Activated CD4-positive, alpha-beta memory T cell treated with anti-CD3 and anti-CD28 coated beads for 36 hours (primary cell): ENCODE results near the gene DOCK10. TPM values are rescaled to one million over a fixed set of nuclear protein-coding genes. Genes with fewer than 3 reads are reported as not detected.
A peak's percentile ranks its signal among the peaks of the same experiment; 100 is the strongest.

Source experiments
- CTCF ChIA-PET: fragments of 350-600 bp; sonication (Branson Sonifier 250); formaldehyde crosslinking; loops from one replicate; lab custom pipeline; 2021; ENCODE audit warnings: antibody characterized with exemption, inconsistent platforms; lab: Charles Lee
- POLR2A ChIA-PET: fragments of 350-600 bp; sonication (Branson Sonifier 250); formaldehyde crosslinking; loops from one replicate; lab custom pipeline; 2021; ENCODE audit warnings: antibody characterized with exemption; lab: Charles Lee
- DNase-seq: peaks from one replicate; pipeline ENCODE4 v3.0.0-alpha.2; 2020
- H3K27ac Mint-ChIP-seq: one replicate; pipeline ENCODE4 v1.8.0; 2021; ENCODE audit warnings: mixed read lengths
- H3K27me3 Mint-ChIP-seq: one replicate; pipeline ENCODE4 v1.8.0; 2021; ENCODE audit warnings: mixed read lengths
- H3K36me3 Mint-ChIP-seq: one replicate; pipeline ENCODE4 v1.8.0; 2021; ENCODE audit warnings: mixed read lengths
- H3K4me1 Mint-ChIP-seq: one replicate; pipeline ENCODE4 v1.8.0; 2021; ENCODE audit warnings: low read depth, mixed read lengths
- H3K4me3 Mint-ChIP-seq: one replicate; pipeline ENCODE4 v1.8.0; 2021; ENCODE audit warnings: mild to moderate bottlenecking, mixed read lengths
- H3K9me3 Mint-ChIP-seq: one replicate; pipeline ENCODE4 v1.8.0; 2021; ENCODE audit warnings: mixed read lengths
- intact Hi-C: fragments of 100-400 bp; cut with micrococcal nuclease; formaldehyde crosslinking; loops from one replicate; pipeline ENCODE4 v1.15.1; 2023
- microRNA-seq: library from miRNA; unstranded; fragments of <30 nt; microRNA quantifications from one replicate; pipeline ENCODE4 v1.2.0, GENCODE V29; 2022; ENCODE audit warnings: borderline number of aligned reads, borderline microRNAs expressed, borderline replicate concordance
- total RNA-seq, 2 experiments: library from RNA; stranded (reverse); gene quantifications; one replicate each; pipeline ENCODE4 v1.2.3, GENCODE V29; 2021

DOCK10 gene
- total RNA-seq, 2 experiments from 2014 or later, result 134 to 139 TPM

DNA sequence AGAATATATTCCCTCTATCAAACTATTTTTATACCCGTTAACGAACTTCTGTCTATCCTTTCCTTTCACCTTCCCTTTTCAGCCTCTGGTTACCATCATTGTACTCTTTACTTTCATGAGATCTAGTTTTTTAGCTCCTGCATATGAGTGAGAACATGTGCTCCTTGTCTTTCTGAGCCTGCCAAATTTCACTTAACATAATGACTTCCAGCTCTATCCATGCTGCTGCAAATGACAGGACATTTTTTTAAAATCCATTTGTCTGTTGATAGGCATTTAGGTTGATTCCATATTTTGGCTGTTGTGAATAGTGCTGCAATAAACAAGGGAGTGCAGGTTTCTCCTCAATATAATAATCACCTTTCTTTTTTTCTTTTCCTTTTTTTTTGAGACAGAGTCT lies 317.9 kb downstream of the DOCK10 start:
- Mint-ChIP-seq H3K4me1 (no peaks in the 10 kb centered on the region), H3K4me3 (no peak overlapping the region), H3K27ac (no peak overlapping the region), H3K36me3 (no peaks in the 10 kb centered on the region), H3K27me3 (peaks cover 6% of the 10 kb centered on the region), H3K9me3 (peaks cover 16% of the 10 kb centered on the region)
- no peak for DNase-seq
- CTCF ChIA-PET, result no interaction called here
- intact Hi-C loops, result no loop called here
- POLR2A ChIA-PET, result no interaction called here

DNA sequence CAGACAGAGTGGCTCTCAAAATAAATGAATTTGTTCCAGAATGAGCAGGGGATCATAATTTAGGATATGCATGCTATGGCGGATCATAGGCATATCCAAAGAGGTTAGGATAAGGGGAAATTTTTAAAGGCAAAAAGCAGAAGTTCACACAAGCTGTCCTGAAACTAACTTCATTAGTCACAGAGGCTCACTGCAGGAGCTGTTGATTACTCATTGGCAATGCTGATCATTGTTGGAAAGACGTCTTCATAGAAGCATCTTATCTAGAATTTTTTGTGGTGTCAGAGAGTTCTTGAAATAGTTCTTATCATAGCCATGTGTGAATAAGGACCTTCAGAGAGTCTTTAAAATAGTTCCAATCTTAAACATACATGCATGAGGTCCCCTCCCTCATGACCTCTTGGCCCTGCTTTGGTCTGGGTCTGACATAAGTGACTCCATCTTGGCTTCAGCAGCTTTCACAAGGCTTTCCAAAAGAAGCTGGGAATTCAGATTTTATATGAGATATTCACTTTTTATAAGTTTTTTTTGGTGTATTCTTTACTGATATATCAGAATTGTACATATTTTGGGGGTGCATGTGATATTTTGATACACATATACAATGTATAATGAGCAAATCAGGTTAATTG lies 318.6 kb downstream of the DOCK10 start:
- no peak for DNase-seq
- Mint-ChIP-seq H3K36me3 (no peaks in the 10 kb centered on the region), H3K27me3 (peaks cover 6% of the 10 kb centered on the region), H3K27ac (no peak overlapping the region), H3K4me1 (no peaks in the 10 kb centered on the region), H3K4me3 (no peak overlapping the region), H3K9me3 (peaks cover 11% of the 10 kb centered on the region)
- ChIA-PET POLR2A (no interaction called here), CTCF (no interaction called here)
- intact Hi-C loops, result no loop called here

DNA sequence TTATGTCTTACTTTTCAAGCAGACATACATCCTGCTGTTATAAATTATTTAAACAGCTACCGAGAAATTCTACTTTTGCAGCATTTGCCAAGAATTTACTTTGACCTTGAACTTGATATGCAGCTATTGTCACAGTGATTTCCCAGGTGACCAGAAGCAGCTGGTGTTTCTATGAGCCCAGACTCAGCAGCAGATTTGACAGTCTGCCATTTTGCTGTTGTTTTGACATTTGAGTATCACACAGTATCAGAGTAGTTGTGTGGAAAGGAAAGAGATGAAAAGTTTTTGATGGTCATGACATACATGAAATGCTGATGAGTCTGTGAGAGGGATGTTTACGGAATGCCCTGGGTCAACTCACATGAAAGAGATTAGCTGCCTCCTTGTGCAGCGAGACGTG lies 319.5 kb downstream of the DOCK10 start:
- DNase-seq, result no peak
- no peak overlapping the region for H3K27ac Mint-ChIP-seq
- H3K4me3 Mint-ChIP-seq, result no peak overlapping the region
- H3K27me3 Mint-ChIP-seq, result peaks cover 3% of the 10 kb centered on the region
- POLR2A ChIA-PET, result no interaction called here
- intact Hi-C loops, result no loop called here
- no peaks in the 10 kb centered on the region for H3K4me1 Mint-ChIP-seq
- H3K36me3 Mint-ChIP-seq, result no peaks in the 10 kb centered on the region
- CTCF ChIA-PET, result interaction anchor here (1.0 kb wide), 1 partner anchor 226 kb away, joined by 3 read pairs; no protein-coding TSS in a partner anchor
- peaks cover 6% of the 10 kb centered on the region for H3K9me3 Mint-ChIP-seq

DNA sequence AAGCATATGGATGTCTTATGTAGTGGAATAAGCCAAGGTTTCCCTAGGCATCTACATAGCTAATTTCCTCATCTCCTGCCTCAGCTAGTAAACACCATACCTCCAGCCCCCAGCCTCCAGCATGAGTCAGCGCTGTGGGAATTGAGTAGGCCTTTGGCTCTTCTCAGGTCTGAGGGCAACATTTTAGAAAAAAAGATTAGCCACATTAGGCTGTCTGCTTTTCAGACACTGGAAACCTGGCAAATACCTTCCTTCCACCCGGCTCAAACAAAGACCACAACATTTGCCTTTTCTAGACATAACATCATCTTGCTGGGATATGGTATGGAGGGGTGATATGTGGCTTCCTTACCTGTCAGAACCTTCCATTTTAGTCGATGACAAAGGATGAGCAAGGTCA lies 320.0 kb downstream of the DOCK10 start:
- H3K4me3 Mint-ChIP-seq, result no peak overlapping the region
- CTCF ChIA-PET, result interaction anchor here (1.0 kb wide), 1 partner anchor 225 kb away, joined by 3 read pairs; no protein-coding TSS in a partner anchor
- H3K27ac Mint-ChIP-seq, result no peak overlapping the region
- H3K9me3 Mint-ChIP-seq, result peaks cover under 1% of the 10 kb centered on the region
- no peaks in the 10 kb centered on the region for H3K36me3 Mint-ChIP-seq
- POLR2A ChIA-PET, result no interaction called here
- intact Hi-C loops, result no loop called here
- no peaks in the 10 kb centered on the region for H3K4me1 Mint-ChIP-seq
- DNase-seq, result peak; percentile 9
- H3K27me3 Mint-ChIP-seq, result peaks cover 3% of the 10 kb centered on the region

DNA sequence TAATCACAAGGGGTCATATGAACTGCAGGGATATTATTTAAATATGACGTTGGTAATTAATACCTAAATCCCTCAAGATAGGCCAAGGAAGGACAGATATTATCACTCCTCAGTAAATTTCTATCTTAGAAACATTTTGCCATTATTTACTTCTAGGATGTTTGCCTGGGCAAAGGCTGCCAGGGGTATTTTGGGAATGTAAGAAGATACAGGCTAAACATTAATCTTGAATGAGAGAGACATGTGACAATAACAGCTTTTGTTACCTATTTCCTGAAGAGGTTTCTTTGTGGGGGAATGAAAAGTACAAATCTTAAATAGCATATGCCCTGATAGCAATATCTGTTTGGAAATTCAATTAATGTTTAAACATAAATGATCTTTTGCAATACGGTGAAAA lies 325.3 kb downstream of the DOCK10 start:
- Mint-ChIP-seq H3K27me3 (peaks cover 2% of the 10 kb centered on the region), H3K4me3 (no peak overlapping the region), H3K36me3 (no peaks in the 10 kb centered on the region), H3K9me3 (peaks cover 5% of the 10 kb centered on the region), H3K4me1 (no peaks in the 10 kb centered on the region), H3K27ac (no peak overlapping the region)
- POLR2A ChIA-PET, result no interaction called here
- no peak for DNase-seq
- CTCF ChIA-PET, result no interaction called here
- intact Hi-C loops, result no loop called here

DNA sequence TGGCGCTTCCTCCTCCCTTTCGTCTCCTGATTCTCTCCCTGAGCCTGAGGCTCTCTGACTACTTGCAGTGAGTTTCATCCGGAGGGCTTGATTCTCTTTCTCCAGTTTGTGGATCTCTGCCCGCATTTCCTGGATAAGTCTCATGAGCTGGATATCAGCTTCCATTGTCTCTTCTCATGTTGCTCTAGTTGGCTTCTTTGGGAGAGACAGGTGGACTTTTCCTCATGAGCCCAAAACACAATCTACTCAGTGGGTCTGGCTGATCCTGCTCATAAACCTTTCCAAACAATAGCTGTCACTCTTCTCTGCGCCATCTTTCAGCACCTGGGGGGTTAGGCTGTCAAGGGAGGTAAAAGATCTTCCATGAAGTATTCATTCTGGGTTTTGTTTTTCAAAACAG lies 326.1 kb downstream of the DOCK10 start, which contains the start of gene CCDC195:
Gene CCDC195 (minus strand): TSS at position 165 of the 400 bp plus-strand sequence. CDS start 0 bp downstream, at position 165.
- H3K4me3 Mint-ChIP-seq, result no peak within 1 kb of the TSS
- no peak within 1 kb of the TSS for H3K27ac Mint-ChIP-seq
- H3K36me3 Mint-ChIP-seq, result no peaks in the 10 kb centered on the region
- no peak for DNase-seq
- POLR2A ChIA-PET, result no interaction called here
- CTCF ChIA-PET, result no interaction called here
- intact Hi-C loops, result no loop called here
- no peaks in the 10 kb centered on the region for H3K4me1 Mint-ChIP-seq
- peaks cover 5% of the 10 kb centered on the region for H3K9me3 Mint-ChIP-seq
- H3K27me3 Mint-ChIP-seq, result peaks cover 2% of the 10 kb centered on the region

Small RNA genes within 50 kb of the gene (microRNA-seq; reads per million reads assigned to microRNA genes)
- gene MIR4439, result 2.0 reads per million
